Thoracic aorta (tissue), 2 donors: Measurements from ENCODE around the gene AMHR2. TPM values are rescaled to one million over a fixed set of nuclear protein-coding genes. Genes with fewer than 3 reads are reported as not detected.

Experiments used
- ATAC-seq: fragments of 150-250 bp; one replicate; pipeline ENCODE4 v1.8.0; 2017; ENCODE audit warnings: low read depth; ENCODE audit not compliant: insufficient number of reproducible peaks, low FRiP score
- DNase-seq: peaks from one replicate; pipeline ENCODE4 v3.0.0-alpha.2; 2020; ENCODE audit warnings: low spot score
- H3K27ac ChIP-seq, 2 donors: fragments of 200-600 bp; sonication (generic); 1 replicate in 1 of 2; 2 replicates in 1 of 2; pipeline ENCODE4 v1.5.1; 2016; ENCODE audit warnings: mild to moderate bottlenecking in 2 of 2, moderate library complexity in 2 of 2
- H3K27me3 ChIP-seq: fragments of 200-600 bp; sonication (generic); replicated peaks from 2 replicates; pipeline ENCODE4 v1.6.0; 2016; ENCODE audit warnings: mild to moderate bottlenecking; ENCODE audit not compliant: insufficient read depth
- H3K36me3 ChIP-seq: fragments of 200-600 bp; sonication (generic); one replicate; pipeline ENCODE4 v1.5.1; 2016
- H3K4me1 ChIP-seq, 2 donors: fragments of 200-600 bp; sonication (generic); 1 replicate in 1 of 2; 2 replicates in 1 of 2; pipeline versions ENCODE4 v1.5.1 to v1.6.0; 2016; ENCODE audit warnings: low read depth in 2 of 2, mild to moderate bottlenecking in 1 of 2; ENCODE audit not compliant: control insufficient read depth in 1 of 2
- H3K4me3 ChIP-seq: fragments of 200-600 bp; sonication (generic); 2 replicates; pipeline ENCODE4 v1.5.1; 2016; ENCODE audit warnings: mild to moderate bottlenecking
- H3K9me3 ChIP-seq: fragments of 200-600 bp; sonication (generic); 2 replicates; pipeline ENCODE4 v1.5.1; 2016
- total RNA-seq, 2 donors: library from RNA; depleted of rRNA; stranded (reverse); fragments of >200 nt; gene quantifications; one replicate each; pipeline versions ENCODE4 v1.1.0 to v1.2.3, GENCODE V29; 2016
- TF ChIP-seq, protein P1 (sequence below): fragments of 200-600 bp; sonication (generic); IDR thresholded peaks from one replicate; pipeline ENCODE4 v1.5.1; 2019; ENCODE audit warnings: antibody characterized with exemption

The AMHR2 gene
- total RNA-seq, 2 donors from 2014 or later, result 0.27 TPM; not detected in 1

DNA sequence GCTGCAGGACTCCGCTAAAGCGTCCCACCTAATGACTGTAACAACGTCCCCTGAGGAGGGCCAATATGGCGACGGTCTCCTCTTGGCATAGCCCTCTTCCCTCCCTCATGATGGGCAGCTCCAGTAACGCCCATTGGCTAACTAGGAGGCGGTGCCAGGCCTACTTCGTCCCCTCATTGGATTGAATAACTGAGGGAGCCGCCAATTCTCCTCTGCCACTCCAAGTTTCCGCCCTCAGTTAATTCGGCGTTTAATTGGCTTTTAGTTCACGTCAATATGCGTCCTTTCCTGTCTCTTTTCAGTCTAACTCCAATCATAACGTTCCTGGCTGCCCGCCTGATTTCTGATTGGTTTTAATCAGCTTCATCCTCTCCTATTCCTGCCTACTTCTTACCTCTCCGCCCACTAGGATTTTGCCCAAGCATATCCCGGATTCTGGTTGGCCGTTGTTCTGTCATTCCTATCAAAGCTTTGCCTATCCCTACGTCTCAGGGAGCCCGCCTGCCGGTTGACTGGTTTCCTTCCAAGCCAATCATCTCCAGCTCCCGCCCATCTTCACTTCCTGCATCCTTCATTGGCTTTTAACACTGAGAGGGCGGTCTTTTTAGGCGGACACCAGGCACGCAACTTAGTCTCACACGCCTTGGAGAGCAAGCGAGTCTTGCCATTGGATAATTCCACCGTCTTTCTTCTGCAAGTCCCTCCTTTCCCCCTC, 44.1 kb upstream of the AMHR2 start:
- no peaks in the 10 kb centered on the region for H3K27me3 ChIP-seq
- peak; percentile 100 for DNase-seq
- peak overlapping the region; percentile 85 for H3K4me3 ChIP-seq
- TF ChIP-seq, protein P1, sequence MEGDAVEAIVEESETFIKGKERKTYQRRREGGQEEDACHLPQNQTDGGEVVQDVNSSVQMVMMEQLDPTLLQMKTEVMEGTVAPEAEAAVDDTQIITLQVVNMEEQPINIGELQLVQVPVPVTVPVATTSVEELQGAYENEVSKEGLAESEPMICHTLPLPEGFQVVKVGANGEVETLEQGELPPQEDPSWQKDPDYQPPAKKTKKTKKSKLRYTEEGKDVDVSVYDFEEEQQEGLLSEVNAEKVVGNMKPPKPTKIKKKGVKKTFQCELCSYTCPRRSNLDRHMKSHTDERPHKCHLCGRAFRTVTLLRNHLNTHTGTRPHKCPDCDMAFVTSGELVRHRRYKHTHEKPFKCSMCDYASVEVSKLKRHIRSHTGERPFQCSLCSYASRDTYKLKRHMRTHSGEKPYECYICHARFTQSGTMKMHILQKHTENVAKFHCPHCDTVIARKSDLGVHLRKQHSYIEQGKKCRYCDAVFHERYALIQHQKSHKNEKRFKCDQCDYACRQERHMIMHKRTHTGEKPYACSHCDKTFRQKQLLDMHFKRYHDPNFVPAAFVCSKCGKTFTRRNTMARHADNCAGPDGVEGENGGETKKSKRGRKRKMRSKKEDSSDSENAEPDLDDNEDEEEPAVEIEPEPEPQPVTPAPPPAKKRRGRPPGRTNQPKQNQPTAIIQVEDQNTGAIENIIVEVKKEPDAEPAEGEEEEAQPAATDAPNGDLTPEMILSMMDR, result no peak
- H3K36me3 ChIP-seq, result peaks cover 20% of the 10 kb centered on the region
- ATAC-seq, result peak; percentile 95
- H3K9me3 ChIP-seq, result no peaks in the 10 kb centered on the region
- H3K4me1 ChIP-seq, result peaks cover 33 to 42% of the 10 kb centered on the region in 2 donors
- H3K27ac ChIP-seq, result peak overlapping the region; percentile 95 to 98

DNA sequence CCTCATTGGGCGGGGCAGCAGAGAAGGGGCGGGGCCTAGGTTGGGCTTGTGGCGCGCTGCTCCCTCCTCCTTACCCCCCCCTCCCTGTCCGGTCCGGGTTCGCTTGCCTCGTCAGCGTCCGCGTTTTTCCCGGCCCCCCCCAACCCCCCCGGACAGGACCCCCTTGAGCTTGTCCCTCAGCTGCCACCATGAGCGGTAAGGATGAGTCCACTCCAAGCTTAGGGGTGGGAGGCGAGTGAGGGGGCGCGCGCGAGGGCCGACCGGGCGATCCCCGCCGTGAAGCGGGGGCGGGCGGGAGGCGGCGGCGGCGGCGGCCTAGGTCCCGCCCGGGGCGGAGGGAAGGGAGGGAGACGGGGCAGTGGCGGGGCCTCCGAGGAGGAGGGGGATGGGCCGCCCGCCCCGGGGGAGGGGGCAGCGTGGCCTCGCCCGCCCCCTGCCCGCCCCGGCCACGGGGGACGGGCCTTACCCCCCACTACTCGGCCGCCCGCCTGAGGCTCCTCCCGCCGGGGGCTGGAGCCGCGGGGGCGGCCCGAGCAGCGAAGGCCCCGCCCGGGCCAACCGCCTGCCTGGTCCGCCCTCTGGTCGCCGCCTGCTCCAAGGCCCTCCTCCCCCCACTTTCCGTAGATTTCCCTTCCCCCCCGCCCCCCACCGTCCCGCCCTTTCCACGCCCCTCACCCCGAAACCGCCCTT, 43.4 kb upstream of the AMHR2 start, which contains the start of gene SP1:
SP1 (plus strand) TSS at position 73 of the 690 bp plus-strand sequence; CDS start at position 189, 116 bp downstream.
- ATAC-seq (peak; percentile 26), DNase-seq (peak; percentile 50)
- Histone ChIP-seq H3K27ac (peak within 1 kb of the TSS; percentile 95 to 98), H3K4me3 (peak within 1 kb of the TSS; percentile 85), H3K36me3 (peaks cover 24% of the 10 kb centered on the region), H3K27me3 (no peaks in the 10 kb centered on the region), H3K4me1 (peaks cover 40 to 49% of the 10 kb centered on the region in 2 donors), H3K9me3 (no peaks in the 10 kb centered on the region)
- TF ChIP-seq, protein P1, result no peak

DNA sequence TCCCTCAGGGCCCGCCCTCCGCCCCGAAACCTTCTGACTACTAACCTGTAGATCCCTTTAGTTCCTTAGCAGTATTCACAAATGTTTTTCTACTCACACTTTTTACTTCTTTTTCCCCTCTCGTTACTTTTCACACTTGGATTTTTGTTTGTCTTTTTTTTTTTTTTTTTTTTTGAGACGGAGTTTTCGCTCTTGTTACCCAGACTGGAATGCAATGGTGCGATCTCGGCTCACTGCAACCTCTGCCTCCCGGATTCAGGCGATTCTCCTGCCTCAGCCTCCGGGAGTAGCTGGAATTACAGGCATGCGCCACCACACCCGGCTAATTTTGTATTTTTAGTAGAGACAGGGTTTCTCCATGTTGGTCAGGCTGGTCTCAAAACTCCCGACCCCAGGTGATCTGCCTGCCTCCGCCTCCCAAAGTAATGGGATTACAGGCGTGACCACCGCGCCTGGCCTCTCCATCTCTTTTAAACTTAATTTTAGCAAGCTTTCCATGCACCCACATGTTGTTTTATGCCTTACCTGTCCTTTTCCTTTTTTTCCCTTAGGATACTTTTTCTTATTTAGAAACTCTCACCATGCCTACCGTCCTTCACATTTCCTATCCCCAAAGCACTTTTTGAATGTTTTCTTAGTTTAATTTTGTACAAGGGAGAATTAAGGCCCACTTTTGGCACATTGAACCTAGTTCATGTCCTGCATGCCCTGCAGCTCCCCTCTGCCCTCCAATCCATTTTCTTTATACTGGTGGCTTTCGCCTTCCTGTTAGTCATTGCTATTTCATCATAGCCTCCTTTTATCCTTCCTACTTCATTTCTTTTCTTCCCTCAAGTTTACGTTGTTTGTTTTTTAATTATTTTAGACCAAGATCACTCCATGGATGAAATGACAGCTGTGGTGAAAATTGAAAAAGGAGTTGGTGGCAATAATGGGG, 42.6 kb upstream of the AMHR2 start:
- H3K27ac ChIP-seq, result peak overlapping the region; percentile 66 to 95
- peaks cover 48 to 57% of the 10 kb centered on the region in 2 donors for H3K4me1 ChIP-seq
- H3K27me3 ChIP-seq, result no peaks in the 10 kb centered on the region
- peaks cover 24% of the 10 kb centered on the region for H3K36me3 ChIP-seq
- TF ChIP-seq, protein P1, result no peak
- no peak for DNase-seq
- no peaks in the 10 kb centered on the region for H3K9me3 ChIP-seq
- no peak for ATAC-seq
- H3K4me3 ChIP-seq, result peak overlapping the region; percentile 85

DNA sequence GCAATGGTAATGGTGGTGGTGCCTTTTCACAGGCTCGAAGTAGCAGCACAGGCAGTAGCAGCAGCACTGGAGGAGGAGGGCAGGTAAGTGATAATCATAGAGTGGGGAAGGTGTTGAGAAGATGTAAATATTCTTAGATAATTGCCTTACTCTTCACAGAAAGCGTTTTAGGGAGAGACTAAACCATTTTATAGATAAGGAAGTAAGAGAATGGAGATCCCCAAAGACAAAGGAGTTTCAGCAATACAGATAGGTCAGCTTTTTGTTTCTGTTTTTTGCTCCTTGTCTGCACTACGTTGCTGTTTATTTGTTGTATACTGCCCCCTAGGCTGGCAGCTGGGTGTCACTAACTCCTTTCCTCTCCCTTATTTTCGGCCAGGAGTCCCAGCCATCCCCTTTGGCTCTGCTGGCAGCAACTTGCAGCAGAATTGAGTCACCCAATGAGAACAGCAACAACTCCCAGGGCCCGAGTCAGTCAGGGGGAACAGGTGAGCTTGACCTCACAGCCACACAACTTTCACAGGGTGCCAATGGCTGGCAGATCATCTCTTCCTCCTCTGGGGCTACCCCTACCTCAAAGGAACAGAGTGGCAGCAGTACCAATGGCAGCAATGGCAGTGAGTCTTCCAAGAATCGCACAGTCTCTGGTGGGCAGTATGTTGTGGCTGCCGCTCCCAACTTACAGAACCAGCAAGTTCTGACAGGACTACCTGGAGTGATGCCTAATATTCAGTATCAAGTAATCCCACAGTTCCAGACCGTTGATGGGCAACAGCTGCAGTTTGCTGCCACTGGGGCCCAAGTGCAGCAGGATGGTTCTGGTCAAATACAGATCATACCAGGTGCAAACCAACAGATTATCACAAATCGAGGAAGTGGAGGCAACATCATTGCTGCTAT, 41.7 kb upstream of the AMHR2 start:
- H3K36me3 ChIP-seq, result peaks cover 24% of the 10 kb centered on the region
- TF ChIP-seq, protein P1, result peak; percentile 13
- H3K27ac ChIP-seq, result peak overlapping the region; percentile 66 to 95
- H3K4me1 ChIP-seq, result peaks cover 55 to 66% of the 10 kb centered on the region in 2 donors
- H3K27me3 ChIP-seq, result no peaks in the 10 kb centered on the region
- no peaks in the 10 kb centered on the region for H3K9me3 ChIP-seq
- no peak for DNase-seq
- no peak for ATAC-seq
- peak overlapping the region; percentile 85 for H3K4me3 ChIP-seq
